ENCODE data around the gene ARSJ.

The ARSJ gene

GRCh38 chr4:113962016-113962347 is 17.5 kb downstream of the ARSJ start:
- in situ Hi-C loops (cut with MboI; ENCODE audit: low sequenced_read_pairs, unreplicated experiment) = loop anchor here (25.0 kb wide), 2 partner anchors 425 to 725 kb away; no protein-coding TSS in a partner anchor
- DNase-seq (ENCODE audit: low spot score) = no peak
- TF ChIP-seq CTCF (IDR thresholded peaks at IDR 0.05; ENCODE audit: borderline replicate concordance, control extremely low read depth, extremely low read depth, insufficient read depth, missing control alignments) = no peak

DNA sequence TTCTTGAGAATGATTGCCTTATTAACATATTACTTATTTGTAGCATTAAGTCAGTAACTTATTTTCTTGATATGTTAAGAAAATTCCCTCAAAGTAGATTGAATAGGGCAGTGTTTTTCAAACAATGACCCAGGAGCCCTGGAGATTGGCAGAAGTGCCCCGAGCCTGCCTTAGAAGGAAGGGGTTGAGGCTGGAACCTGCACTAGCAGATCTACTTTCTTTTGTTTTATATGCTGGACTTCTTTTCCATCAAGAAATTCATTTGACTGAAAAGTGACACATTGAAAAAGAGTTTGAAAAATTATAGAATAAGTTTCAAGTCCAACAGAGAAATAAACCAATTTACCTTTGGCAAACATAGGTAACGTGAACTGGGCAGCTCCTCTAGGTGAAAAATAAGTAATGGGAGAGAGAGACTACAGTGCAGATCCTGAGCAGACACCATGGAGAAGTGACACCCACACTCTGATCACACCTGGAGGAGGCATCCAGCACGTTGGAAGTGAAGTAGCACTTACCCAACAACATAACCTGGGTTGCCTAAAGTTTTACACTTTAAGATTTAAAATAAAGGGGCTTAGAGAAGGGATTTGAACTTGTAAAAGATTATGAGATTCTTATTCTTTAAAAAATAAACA is 18.6 kb downstream of the ARSJ start:
- TF ChIP-seq CTCF (IDR thresholded peaks at IDR 0.05; ENCODE audit: borderline replicate concordance, control extremely low read depth, extremely low read depth, insufficient read depth, missing control alignments) = no peak
- in situ Hi-C loops (cut with MboI; ENCODE audit: low sequenced_read_pairs, unreplicated experiment) = loop anchor here (25.0 kb wide), 2 partner anchors 426 to 726 kb away; no protein-coding TSS in a partner anchor
- DNase-seq (ENCODE audit: low spot score) = no peak

DNA sequence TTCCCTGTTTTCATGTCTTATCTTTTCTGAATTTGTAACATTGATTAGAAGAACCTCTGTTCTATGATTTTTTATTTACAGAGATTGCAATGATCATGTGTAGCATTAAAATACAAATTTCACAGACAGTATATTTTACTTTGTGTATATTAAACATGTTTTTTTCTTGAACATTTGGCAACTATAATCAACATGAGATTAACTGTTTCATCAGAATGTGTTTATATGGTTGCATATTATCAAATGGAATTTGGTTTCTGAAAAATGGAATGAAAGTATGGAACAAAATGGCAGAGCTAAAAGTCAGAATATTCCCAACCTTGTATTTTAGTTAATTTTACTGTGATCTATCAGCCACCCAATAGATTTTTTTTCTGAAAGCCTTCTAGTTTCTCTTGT is 19.9 kb downstream of the ARSJ start:
- in situ Hi-C loops (cut with MboI; ENCODE audit: low sequenced_read_pairs, unreplicated experiment) = loop anchor here (25.0 kb wide), 2 partner anchors 428 to 728 kb away; no protein-coding TSS in a partner anchor
- no peak for DNase-seq (ENCODE audit: low spot score)

DNA sequence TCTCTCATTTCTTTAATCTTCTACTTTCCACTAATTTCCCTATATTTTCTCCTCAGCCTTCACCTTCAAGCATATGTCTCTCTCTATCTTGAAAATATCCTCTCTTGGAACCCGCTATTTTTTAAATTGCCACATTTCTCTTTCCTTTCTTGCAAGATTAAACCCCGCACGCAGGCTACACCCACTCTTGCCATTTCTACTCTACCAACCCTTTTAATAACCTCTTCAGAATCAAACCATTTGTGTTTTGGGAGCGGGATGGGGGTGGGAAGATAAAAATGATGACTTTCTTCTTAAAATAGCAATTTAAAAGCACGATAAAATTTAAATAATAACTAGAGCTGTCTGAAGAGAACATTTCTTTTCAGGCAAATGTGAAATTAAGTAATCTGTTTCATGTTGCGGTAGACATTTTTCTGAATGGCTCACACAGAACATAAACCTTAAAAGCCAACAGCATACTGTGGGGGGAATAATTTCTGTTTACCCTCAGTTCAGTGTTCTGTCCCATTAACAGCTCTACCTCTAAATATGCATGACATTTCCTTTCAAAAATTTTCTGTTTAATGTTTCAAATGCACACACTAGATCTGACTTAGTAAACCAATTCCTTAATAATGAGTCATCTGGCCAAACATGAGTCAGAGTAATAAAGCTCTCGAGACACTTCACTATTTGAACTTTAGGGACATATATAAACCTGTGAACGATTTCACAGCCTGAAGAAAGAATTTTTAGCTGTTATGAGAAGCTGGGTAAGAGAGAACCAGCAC is 20.5 kb downstream of the ARSJ start:
- DNase-seq (ENCODE audit: low spot score) = no peak
- no peak for TF ChIP-seq CTCF (IDR thresholded peaks at IDR 0.05; ENCODE audit: borderline replicate concordance, control extremely low read depth, extremely low read depth, insufficient read depth, missing control alignments)
- in situ Hi-C loops (cut with MboI; ENCODE audit: low sequenced_read_pairs, unreplicated experiment) = loop anchor here (25.0 kb wide), 2 partner anchors 428 to 728 kb away; no protein-coding TSS in a partner anchor

More for the DNA sequence above, 19.9 kb downstream of the ARSJ start:
- no peak for TF ChIP-seq CTCF (IDR thresholded peaks at IDR 0.05; ENCODE audit: borderline replicate concordance, control extremely low read depth, extremely low read depth, insufficient read depth, missing control alignments)

DNA sequence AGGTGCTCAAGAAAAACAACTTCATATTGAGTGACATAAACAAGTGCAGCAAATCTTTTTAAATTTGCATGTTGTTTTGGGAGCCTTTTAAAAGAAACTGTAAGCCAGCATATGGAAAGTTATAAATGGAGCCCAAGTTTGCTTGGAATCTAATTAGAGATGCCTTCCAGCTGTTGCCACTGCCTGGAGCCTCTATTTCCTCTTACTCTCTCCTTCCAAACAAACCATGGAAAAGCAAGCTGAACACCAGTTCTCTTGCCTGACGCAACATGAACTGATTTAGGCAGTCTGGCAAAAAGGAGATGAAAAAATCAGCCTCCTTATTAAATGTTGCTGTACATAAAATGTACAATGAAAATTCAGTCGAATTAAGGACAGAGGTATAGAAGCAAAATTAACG is 21.5 kb downstream of the ARSJ start:
- in situ Hi-C loops (cut with MboI; ENCODE audit: low sequenced_read_pairs, unreplicated experiment) = loop anchor here (25.0 kb wide), 2 partner anchors 429 to 729 kb away; no protein-coding TSS in a partner anchor
- no peak for DNase-seq (ENCODE audit: low spot score)
- TF ChIP-seq CTCF (IDR thresholded peaks at IDR 0.05; ENCODE audit: borderline replicate concordance, control extremely low read depth, extremely low read depth, insufficient read depth, missing control alignments) = no peak

GRCh38 chr4:113955948-113956347 is 23.5 kb downstream of the ARSJ start:
- in situ Hi-C loops (cut with MboI; ENCODE audit: low sequenced_read_pairs, unreplicated experiment) = loop anchor here (25.0 kb wide), 2 partner anchors 431 to 731 kb away; no protein-coding TSS in a partner anchor
- DNase-seq (ENCODE audit: low spot score) = no peak
- no peak for TF ChIP-seq CTCF (IDR thresholded peaks at IDR 0.05; ENCODE audit: borderline replicate concordance, control extremely low read depth, extremely low read depth, insufficient read depth, missing control alignments)
